Left lobe of liver (tissue), 2 donors: ENCODE measurements around the gene TNFRSF21. TPM values are rescaled to one million over a fixed set of nuclear protein-coding genes. Genes with fewer than 3 reads are reported as not detected.
"Not testable (repeated sequence)": the region's sequence is repeated elsewhere in the genome, so short reads cannot be mapped to it uniquely, and the experiment has no call there.

Experiments used
- ATAC-seq: fragments of 200-7000 bp; cut with Tn5 transposase; one replicate; pipeline ENCODE4 v1.9.1; 2020; ENCODE audit warnings: mild to moderate bottlenecking, moderate library complexity
- DNase-seq: peaks from one replicate; pipeline ENCODE4 v3.0.0-alpha.2; 2020; ENCODE audit warnings: low spot score
- total RNA-seq: library from RNA; stranded (reverse); gene quantifications from one replicate; pipeline ENCODE4 v1.2.1, GENCODE V29; 2021
- donor health status: DM: no; HTN: no; CAD: no; lungs with moderate emphysema.
- donor health status: DM: no; HTN: yes; CAD: no.

Gene TNFRSF21
- total RNA-seq, 1 donor from 2014 or later: 2.8 TPM

DNA sequence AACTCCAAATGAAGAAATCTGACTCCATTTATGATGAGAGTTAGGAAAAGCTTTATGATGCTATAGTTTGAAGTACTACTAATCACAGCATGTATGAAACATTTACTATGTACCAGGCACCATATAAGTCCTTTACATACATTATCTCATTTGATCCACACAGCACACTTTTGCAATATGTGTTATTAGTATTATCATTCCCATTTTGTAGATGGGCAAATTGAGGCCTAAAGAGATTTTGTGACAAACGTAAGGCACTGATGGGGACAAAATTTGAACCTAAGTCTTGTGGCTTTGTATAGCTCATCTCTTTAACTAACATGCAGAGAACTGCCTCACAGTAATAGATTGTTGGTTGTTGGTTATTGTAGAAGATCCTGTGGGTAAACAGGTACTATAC, 14.2 kb upstream of the TNFRSF21 start:
- ATAC-seq (no peak), DNase-seq (no peak)

DNA sequence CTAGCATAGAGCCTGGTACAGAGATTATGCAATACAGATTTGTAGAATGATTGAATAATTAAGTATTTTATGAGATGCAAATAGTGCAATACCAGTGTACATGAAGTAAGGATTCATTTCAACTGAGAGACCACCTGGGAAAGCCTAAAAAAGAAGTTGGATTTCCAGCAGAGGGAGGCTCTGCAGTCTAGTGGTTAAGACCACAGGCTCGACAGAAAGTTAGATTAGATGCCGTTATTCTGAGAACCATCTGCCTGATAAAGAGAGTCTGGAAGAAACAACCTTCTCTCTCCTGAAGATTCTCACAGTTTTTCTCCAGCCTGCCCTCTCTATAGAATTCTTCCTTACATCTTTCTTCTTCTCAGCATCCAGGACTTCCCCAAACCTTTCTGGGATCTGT, 13.6 kb upstream of the TNFRSF21 start:
- no peak for DNase-seq
- no peak for ATAC-seq

DNA sequence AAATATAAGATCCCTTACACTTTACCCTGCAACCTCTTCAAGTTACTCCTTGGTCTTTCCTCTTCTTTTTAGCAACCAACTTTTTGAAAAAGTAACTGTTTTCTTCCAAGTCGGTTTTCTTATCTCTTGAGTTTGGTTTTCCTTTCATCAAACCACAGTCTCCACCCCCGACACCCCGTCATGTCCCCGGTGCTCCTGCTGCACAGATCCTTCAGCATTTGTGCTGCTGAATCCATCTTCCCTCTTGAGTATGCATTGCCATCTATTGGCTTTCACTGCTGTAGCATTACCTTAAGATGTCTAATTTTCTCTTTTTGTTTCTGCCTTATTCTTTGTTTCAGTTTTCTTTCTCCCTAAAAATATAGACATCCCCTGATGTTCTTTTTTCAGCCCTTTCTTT, 11.9 kb upstream of the TNFRSF21 start:
- no peak for ATAC-seq
- no peak for DNase-seq

DNA sequence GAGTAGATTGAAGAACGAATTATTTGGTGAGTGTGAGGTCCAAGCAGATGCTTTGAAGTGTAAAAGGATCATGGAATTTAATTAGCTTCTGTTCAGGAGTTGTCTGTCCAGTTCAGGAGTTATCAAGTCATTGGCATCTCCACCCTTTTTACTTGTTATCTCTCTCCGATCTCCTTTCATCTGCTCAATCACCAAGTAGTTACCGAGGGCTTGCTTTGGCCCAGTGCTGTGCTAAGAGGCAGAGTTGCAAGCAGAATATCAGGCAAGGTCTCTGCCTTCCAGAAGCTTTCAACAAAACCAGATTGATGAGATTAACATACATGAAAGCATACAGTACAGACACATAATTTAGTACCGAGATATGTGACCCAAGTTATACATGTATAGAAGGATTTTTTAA, 10.2 kb upstream of the TNFRSF21 start:
- DNase-seq (no peak), ATAC-seq (no peak)

DNA sequence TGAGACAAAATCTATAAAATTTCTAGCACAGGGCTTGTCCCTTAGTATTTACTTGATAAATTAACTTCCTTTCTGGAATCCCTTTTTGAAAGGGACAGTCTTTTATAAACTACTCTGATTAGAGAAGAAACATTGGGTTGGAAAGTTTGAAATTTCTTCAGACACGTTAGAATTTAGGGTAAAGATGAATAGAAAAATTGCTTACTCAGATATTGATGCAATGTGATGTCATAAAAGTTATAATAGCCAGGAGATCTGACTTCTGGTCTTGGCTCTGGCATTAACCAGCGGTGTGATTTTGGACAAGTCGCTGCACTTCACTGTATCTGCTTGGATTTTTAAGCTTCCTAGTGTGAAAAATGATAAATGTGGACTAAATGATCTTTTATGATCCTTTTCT, 9.7 kb upstream of the TNFRSF21 start:
- DNase-seq (no peak), ATAC-seq (no peak)

DNA sequence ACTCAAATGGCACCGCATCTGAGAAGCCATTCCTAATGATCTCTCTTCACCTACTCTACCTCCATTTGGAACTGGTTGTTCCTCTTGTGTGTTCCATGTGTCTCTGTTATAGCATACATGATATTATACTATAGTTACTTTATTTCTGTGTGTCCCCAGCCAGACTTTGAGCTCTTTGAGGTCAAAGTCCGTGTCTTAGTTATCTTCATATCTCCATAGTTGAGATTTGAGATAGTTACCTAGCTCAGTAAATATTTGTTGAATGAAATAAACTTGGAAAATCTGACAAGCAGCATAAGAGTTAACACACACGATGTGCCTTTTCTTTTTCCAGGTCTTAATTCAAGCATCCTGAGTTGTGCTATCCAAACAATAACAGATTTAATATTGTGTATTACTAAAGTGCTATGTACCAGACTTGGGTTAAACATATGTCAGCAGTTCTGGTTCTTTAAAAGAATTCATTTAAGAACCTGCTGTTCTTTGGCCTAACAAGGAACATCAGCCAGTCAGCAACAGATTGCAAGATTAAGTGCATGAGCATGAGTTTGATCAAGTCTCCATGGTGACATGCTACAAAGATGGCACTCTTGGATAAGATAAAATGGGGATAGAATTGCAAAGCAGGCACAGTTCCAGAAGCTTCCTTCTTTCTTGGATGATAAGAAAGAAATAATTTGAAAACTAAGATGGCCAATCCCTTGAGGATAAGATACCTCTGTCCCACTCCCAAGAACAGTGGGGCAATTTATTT, 8.7 kb upstream of the TNFRSF21 start:
- no peak for ATAC-seq
- DNase-seq: no peak

DNA sequence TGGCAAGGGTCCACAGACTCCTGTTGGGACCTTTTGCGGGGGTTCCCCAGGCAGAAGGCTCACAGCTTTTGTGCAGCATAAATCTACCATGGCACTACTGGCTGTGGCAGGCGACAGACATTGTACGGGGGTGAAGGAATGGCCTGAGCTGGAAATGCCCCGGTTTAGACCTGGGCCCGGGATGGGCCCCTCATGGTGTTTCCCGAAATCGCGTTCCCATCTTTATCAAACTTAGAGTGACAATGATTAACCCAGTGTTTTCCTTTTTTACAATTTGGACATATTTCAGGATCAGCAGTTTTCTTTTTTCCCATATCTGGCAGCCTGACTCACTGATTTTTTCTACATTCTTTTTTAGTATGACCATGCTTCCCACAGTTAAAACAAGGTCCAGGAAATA, 5.5 kb upstream of the TNFRSF21 start:
- not testable (repeated sequence) for DNase-seq, ATAC-seq

DNA sequence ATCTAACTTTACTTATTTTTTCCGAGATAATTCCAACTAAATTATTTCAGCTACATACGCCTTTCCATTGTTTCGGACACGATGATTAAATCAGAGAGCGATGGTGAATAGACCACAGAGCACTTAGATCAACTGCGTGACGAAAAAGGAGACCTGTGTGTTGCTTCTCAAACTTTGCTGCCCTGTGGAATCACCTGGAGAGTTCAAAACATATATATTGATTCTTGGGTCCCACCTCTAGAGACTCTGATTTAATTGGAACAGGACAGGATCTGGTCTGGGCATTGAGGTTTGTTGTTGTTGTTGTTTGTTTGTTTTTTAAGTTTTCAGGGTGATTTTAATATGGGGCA, 401 bp upstream of the TNFRSF21 start:
- ATAC-seq: no peak
- no peak for DNase-seq

DNA sequence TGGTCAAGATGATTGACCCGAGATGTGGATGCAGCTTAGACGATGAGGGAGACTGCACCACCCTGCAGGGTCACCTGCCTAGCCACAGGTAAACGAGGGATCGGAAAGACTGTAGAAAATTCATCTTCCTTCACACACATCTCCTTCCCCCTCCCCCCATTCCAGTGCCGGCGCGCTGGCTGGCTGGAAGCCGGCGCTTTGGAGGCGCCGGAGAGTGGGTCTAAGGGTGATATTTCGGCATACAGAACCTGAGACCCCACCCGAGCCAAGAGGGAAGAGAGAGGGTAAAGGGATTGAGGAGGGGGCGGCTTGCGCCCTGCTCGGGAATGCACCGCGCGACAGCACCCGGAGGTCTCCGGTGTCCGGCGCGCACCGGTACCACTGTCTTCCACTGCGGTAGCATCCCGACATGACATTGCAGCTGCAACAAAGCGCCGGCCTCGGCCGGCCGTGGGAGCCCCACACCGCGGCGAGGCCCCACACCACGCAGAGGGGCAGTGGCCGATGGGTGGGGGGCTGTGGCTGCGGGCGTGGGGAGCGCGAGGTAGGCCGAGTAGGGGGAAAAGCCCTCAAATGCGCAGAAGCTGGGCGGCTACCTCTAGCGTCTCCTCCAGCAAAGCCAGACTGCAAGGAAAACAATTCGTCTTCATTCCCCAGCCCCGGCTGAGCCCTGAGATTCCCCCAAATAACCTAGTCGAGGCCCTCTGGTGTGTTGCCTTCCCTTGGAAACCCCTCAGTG, 984 bp downstream of the TNFRSF21 start:
- peak; percentile 12 for ATAC-seq
- no peak for DNase-seq

DNA sequence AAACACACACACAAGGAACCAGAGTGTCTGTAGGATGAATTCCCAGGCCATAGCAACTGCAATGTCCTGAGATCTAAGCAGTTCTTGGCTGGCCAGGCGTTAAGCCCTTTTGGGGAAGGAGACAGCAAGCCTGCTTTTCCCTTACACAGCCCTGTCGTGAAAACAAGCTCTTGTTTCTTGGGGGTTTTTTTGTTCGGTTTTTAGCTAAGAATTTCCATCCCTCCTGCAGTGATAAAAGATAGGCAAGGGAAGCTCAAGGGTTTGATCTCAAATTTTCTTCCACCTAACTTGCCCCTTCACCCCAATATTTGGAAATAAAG, 1.5 kb downstream of the TNFRSF21 start:
- DNase-seq (no peak), ATAC-seq (no peak)

DNA sequence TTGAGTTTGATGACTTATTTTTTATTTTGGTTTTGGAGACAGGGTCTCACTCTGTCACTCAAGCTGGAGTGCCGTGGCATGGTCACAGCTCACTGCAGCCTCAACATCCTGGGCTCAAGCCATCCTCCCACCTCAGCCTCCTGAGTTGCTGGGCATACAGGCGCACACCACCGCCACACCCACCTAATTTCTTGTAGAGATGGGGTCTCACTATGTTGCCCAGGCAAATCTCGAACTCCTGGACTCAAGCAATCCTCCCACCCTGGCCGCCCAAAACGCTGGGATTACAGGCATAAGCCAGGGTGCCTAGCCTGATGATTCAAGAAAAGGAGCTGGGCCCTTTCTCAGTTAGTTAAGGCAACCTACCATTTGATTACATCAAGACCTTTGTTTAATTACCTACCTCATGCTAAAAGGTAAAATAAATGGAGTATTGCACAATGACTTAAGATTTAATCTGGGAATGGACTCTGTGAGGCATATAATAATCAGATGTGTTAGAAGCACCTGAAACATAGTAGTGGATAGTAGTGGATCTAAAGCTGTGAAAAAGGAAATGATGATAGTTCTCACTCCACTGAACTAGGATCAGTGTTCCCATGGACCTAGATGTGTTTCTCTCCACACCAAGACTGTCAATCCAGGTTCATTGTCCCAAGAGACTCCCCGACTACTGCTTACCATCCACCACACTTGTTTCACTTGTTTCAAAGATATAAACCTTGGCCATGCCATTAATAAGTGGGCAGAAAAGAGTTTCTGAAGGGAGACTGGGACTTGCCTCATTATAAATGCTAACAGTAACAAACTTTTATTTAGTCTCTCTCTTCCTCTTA, 2.1 kb downstream of the TNFRSF21 start:
- ATAC-seq: no peak
- DNase-seq: no peak

DNA sequence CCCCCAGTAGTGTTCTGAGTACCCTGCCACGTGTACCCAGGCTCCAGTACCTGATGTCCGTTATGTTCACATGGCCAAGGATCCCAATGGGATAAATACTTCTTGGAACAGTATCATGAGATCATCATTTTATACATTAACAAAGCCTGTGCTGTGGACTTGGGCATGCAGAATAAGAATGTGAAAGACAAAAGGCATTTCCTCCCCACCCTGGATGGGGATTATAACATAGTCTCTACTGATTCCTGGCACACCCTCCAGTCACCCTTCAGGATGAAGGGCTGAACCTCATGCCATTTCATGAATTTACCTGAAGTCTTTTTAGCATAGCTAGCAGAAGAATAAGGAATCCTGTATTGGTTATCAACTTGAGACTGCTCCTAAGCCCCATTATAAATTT, 2.8 kb downstream of the TNFRSF21 start:
- ATAC-seq (no peak), DNase-seq (no peak)

DNA sequence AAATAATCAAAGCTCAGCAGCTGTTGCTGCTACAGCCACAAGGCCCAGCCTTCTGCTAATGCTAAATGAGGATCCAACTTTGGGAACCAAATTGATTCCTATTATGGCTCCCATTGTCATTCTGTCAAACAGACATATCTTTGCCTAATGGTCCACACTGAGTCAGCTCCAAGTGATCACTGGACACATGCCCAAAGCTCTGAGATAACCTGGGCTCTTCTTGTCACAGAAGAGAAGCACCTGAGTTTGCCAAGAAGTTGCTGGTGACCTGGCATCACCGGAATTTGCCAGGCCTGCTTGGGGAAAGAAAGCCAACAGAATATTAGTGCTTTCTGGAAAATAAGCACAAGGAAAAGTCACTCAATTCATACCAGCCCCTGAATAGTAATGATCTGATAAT, 5.8 kb downstream of the TNFRSF21 start:
- ATAC-seq: no peak
- DNase-seq: no peak

DNA sequence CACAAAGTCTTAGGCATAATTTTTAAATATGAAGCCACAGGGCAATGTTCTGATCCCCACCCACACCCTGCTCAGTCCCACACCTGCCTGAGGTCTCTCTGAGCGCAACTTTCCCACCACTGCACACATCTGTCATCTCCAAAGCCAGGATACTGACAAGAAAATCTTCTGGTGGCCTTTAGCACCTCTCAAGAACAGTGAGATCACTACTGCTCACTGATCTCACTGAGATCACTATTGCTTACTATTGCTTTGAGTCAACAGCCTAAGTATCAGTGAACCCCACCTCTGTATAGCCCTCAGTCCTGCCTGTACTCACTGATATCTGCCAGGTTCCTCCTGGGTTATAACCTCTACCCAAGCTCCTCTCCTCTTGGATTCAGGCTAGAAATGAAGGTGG, 6.4 kb downstream of the TNFRSF21 start:
- DNase-seq (no peak), ATAC-seq (no peak)

DNA sequence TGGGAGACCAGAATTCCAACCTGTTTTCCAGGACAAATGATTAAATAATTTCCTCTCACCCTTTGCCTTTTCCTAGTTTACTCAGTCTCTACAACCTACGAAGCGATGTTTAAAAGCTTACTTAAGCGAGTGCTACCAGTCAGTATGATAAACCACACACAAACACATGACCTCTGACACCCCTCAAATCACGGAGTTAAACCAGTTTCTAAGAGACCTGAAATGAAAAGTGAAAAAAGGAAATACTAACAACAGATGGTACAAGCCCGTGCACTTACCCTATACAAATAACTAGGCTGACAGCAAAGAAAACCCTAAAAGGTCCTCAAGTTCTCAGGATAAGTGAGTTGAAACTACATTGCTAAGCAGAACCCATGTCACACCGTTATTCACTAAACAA, 7.7 kb downstream of the TNFRSF21 start:
- ATAC-seq: no peak
- DNase-seq: no peak

DNA sequence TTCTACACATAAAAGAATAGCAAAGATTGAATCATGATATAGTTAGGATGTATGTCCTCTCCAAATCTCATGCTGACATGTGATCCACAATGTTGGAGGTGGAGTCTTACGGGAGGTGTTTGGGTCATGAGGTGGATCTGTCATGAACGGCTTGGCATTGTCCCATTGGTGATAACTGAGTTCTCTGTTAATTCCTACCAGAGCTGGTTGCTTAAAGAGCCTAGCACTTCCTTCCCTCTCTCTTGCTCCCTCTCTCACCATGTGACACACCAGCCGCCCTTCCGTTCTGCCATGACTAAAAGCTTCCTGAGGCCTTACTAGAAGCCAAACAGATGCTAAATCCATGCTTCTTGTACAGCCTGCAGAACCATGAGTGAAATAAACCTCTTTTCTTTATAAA, 8.3 kb downstream of the TNFRSF21 start:
- no peak for ATAC-seq
- no peak for DNase-seq

DNA sequence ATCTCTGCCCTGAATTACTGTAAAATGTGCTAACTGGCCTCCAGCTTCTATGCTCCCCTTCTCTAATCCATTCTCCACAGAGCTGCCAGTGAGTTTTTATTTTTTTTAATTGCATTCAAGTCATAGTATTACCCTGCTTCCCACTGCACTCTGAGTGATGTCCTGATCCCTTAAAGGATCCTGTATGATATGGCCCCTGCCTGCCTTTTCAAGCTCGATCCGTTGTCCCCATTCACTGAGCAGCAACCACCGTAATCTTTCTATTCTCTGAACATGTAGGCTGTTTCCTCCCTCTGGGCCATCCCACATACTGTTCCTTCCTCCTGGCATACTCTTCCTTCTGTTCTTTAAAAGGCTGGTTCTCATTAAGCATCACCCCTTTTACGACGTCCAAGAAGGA, 9.3 kb downstream of the TNFRSF21 start:
- DNase-seq: no peak
- no peak for ATAC-seq

DNA sequence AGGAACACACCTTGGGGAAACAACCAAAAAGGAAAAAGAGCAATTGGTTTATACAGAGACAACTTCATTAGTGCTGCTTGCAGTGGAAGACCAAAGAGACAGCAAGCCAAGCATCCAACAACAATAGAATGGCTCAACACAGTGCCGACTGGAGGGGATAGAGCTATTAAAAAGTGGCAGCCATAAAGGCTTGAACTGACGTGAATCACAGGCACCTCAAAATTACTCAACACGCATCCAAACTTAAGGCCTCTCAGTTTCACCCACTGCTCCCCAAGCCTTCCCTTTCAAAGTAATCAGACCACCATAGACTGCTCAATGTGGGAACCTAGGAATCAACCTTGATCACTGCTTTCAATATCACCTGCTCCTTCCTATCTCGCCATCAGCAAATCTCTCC, 9.7 kb downstream of the TNFRSF21 start:
- ATAC-seq (no peak), DNase-seq (no peak)

DNA sequence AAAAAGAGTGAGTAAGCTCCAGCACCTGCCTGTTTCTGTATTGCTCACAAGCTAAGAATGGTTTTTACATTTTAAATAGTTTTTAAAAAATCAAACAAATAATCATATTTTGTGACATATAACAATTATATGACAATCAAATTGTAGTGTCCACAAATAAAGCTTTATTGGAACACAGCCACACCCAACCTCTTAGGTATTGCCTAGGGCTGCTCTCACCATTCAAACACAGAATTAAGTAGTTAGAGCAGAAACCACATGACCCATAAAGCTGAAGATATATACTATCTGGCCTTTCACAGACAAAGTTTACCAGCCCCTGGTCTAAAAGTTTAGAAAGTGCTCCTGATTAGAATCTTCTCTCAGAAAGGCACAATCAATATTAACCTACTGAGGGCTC, 11.2 kb downstream of the TNFRSF21 start:
- no peak for ATAC-seq
- no peak for DNase-seq

DNA sequence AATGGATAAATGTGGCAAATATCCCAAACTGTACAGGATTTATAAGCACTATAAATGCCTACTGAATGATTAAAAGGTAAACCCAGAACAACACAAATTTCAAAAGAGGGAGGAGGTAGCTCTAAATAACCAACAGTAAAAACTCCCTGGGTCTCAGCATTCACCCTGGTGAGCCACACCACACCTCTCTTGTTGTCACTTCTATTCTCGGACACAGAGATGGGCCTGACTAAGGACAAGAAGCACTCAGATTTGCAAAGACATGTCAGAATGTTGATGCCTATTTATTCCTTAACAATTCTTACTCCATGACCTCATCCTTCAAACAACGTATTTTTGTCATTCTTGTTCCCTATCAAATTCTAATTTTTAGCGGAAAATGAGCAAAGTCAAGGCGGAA, 14.7 kb downstream of the TNFRSF21 start:
- DNase-seq: no peak
- ATAC-seq: no peak

DNA sequence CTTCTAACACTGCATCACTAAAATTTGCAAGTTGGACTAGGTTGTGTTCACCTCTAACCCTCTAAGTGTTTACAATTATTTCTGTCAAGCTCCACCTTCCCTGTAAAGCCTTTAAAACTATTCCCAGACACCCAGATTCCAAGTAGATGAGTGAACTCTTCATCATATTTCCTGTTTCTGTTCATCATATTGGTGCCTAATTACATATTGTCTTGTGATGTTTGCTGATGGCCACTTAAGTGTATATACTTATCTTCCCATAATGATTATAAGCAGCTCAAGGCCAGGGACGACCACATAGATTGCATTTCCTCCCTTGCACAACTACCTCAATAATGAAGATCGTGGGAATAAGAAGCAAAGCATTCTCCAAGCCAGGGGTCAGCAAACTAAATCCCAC, 16.8 kb downstream of the TNFRSF21 start:
- no peak for ATAC-seq

DNA sequence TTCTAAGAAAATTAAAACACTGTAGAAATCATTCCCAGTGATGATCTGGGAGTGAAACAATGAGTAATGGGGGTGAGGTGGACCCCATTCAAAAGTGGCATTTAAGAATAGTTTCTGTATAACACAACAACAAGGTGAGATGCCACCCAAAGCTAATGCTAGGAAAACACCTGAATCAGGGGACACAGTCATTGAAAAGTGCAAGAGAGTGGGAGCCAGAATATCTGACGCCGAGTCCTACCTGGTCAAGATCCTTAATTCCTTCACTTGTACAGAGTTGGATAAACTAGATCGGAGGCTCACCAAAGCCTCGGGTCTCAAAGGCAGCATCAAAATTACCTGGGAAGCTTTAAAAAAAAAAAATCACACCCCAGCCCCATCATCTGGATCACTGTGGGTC, 17.7 kb downstream of the TNFRSF21 start:
- DNase-seq (no peak), ATAC-seq (no peak)

More for the DNA sequence above, 16.8 kb downstream of the TNFRSF21 start:
- DNase-seq: no peak
